GM18505 (cell line): ENCODE measurements around the gene C11orf91.
"Not testable (repeated sequence)": the region's sequence is repeated elsewhere in the genome, so short reads cannot be mapped to it uniquely, and the experiment has no call there.

Experiments used
- ATAC-seq: cut with Tn5 transposase; IDR thresholded peaks from one replicate; pipeline ENCODE4 v1.9.1; 2021; ENCODE audit not compliant: unreplicated experiment
- POLR2A ChIP-seq: IDR thresholded peaks from 4 replicates; pipeline ENCODE4 v1.6.1; 2011; ENCODE audit warnings: borderline replicate concordance; ENCODE audit not compliant: insufficient read depth, insufficient read length; ENCODE audit errors: extremely low read depth

The C11orf91 gene

GRCh38 chr11:33709466-33709865 lies 8.8 kb upstream of the C11orf91 start:
- no peak for ATAC-seq
- no peak for TF ChIP-seq POLR2A

DNA sequence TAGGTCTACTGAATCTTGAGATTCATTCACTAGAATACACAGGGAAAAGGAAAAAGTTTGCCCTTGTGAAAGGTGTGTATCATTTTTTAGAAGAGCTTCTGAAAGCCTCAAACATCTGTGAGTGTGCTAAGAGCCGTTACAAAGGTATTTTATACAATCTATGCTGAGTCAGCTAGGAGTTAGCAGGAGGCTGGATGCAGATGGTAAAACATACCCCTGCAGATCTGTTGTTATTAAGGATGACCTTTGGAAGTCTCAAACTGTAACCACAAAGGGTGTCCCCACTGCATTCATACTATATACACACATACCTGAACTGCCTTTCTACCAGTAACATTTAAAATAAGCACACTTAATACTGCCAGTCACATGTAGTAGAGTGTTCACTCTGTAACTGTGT lies 8.4 kb upstream of the C11orf91 start:
- no peak for ATAC-seq
- no peak for TF ChIP-seq POLR2A

GRCh38 chr11:33707831-33708230 lies 7.2 kb upstream of the C11orf91 start:
- not testable (repeated sequence) for ATAC-seq

- no peak for ATAC-seq
- no peak for TF ChIP-seq POLR2A
Measured at GRCh38 chr11:33706966-33707365, 6.3 kb upstream of the C11orf91 start.

DNA sequence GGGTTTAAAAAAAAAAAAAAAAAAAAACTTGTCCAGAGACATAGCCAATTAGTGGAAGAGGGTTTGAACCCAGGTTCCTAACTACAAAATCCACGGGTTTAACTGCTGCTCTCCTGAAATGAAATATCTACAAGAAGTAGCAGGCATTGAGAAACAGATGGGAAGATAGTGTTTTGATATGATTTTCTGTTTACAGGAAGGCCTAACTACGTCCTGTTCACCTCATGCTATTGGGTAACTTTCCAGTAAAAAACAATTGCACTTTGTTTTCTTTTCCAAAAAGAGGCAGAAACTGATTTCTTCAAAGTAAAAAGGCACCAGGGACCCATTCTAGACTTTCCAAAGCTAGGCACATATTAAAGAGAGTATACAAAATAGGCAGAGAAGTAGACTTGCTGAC lies 5.9 kb upstream of the C11orf91 start:
- TF ChIP-seq POLR2A = no peak
- no peak for ATAC-seq

DNA sequence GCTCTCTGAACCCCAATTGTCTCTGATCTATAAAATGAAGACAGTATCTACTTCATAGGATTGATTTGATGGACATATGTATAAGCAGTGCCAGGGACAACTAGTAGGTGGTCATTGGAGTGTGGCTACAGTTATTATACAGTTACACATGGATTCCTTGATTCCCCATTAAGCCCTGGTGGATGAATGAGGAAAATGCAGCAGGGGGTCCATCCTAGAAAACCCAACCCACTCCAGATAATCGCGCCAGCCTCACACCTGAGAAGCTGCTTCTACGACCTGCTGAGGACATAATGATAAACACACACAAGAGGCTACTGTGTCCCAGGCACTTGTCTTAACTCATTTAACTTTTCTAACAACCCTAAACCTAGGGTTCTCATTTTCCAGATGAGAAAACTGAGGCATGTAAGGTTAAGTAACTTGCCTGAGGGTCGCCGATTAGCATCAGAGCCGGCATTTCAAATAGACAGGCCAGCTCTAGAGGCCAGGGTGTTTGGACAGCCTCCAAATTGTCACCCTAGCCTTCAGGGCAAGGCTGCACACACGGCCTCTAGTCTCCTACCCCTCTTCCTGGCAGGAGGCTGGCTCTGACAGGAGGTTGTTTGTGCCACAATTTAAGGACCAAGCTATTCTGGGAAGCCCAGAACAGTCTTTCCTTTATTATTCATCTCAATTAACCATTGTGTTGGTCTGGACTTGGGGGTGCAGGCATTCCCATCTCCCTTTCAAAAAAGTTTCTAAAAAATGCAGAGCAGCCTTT lies 3.8 kb upstream of the C11orf91 start:
- TF ChIP-seq POLR2A = no peak
- ATAC-seq = no peak

GRCh38 chr11:33703788-33704187 lies 3.2 kb upstream of the C11orf91 start:
- ATAC-seq = no peak
- TF ChIP-seq POLR2A = no peak

GRCh38 chr11:33703234-33703633 lies 2.6 kb upstream of the C11orf91 start:
- no peak for TF ChIP-seq POLR2A
- no peak for ATAC-seq

DNA sequence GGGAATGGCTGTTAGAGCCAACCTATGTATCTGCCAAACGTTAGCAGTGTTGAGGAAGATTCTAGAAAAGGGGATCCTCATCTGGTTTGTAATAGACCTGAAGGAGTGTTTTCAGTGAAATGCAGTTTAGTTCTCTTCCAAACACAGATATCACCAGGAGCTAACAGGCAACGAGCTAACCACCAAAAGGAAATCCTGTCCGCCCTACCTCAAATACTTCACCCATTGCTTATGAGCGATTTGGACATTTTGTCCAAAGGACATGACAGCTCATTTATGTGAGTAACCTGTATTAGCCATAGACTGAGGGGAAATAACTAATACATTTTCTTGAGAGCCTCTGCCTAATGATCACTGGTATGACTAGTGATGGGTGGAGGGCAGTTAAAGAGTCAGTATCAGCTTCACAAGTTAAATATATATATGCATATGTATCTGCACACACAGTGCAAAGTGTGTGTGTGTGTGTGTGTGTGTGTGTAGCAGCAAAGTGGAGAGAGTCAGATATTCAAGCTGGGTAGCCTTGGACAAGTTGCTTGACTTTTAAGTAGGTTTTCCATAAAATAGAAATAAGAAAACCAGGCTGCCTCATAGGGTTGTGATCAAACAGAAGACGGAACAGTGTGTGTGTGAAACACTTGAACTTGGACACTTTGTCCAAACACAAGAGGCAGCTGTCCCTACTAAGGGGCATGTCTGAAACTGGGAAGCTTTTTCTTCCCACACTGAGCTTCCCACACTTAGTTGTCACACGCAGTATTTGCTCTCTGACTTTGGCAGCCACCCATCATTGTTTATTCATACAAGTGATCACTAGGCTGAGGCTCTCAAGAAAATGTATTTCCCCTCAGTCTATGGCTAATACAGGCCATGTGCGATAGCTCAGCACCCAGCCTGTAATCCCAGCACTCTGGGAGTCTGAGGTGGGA lies 940 bp upstream of the C11orf91 start:
- TF ChIP-seq POLR2A = no peak
- ATAC-seq = no peak

DNA sequence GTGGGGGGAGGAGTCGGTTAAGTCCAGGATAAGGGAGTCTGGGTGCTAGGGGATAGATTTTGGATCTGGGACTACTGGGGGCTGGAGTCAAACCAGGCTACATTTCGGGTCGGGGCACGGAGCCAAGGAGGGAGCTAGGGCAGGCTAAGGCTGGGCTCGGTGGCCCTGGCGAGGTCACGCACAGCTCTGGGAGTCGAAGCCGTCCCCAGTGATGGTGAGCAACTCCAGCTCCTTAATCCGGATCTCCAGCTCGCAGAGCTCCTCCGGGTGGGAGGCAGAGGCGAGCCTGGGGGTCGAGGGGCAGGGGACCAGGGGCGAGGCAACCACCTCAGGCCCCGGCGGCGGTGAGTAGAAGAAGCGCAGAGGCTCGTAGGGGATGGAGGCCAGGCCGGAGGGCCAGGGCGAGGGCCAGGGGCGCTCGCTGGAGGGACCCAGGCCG lies 544 bp downstream of the C11orf91 start:
- ATAC-seq = no peak
- no peak for TF ChIP-seq POLR2A

GRCh38 chr11:33699515-33700062 lies 1.0 kb downstream of the C11orf91 start:
- TF ChIP-seq POLR2A = no peak
- no peak for ATAC-seq

DNA sequence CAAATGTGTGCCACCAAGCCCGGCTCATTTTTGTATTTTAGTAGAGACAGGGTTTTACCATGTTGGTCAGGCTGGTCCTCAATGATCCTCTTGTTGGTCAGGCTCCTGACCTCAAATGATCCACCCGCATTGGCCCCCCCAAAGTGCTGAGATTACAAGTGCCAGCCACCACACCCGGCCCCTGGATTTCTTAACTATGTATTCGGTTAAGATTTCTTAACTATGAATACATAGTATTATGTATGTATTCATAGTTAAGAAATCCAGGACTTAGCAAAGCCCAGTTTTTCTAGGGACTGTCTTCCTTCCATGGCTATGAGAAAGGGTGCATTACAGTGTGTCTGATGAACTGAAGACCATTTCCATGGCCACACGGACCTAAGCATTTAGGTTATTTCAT lies 1.7 kb downstream of the C11orf91 start:
- ATAC-seq = no peak

DNA sequence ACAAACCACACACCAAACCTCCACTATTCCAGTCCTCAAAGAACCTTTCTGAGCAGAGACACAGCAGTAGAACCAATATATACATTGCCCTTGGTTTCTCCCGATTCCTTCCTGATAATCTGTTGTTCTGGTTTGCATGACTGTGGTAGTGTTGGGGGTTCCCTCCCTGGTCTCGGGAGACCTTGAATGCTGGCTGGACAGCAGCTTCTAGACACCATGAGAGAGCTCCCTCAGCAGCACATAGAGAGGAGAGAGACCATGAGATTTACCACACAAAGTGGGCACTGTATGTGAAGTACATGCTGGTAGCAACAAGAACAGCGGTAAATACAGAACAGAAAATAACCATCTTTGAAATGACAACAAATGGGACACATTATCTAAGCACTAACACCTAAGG lies 2.6 kb downstream of the C11orf91 start:
- TF ChIP-seq POLR2A = no peak
- ATAC-seq = no peak

More for the DNA sequence above, 1.7 kb downstream of the C11orf91 start:
- TF ChIP-seq POLR2A = no peak
